ENCODE measurements around the gene TPRKB.

DNA sequence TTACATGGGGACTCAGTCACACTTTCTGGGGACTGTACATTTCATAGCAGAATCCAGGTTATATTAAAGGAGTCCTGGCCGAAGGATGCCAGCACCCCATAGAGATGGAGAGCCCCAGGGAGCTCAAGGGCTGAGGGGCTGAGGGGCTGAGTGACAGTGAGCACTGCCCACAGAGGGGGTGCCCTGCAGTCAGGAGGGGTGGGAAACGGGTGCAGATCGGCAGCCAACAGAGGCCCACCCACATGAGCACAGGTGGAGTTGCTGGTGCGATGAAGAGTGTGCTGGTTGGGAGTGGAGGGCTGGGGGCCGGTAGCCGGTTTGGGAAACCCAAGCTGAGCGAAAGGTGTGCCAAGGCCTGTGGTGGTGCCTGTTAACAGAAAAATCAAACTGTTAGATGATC is 32.1 kb downstream of the TPRKB start:
- TF ChIP-seq POLR2A (IDR thresholded peaks at IDR 0.05; ENCODE audit: extremely low read depth, insufficient read length) (no peak), MAX (IDR thresholded peaks at IDR 0.05; ENCODE audit: low read depth, low read length) (no peak), CTCF (IDR thresholded peaks at IDR 0.05; ENCODE audit: low read depth, low read length) (no peak), MYC (IDR thresholded peaks at IDR 0.05; ENCODE audit: low read depth, low read length) (no peak)
